ENCODE data around the gene STIM1. TPM values are rescaled to one million over a fixed set of nuclear protein-coding genes. Genes with fewer than 3 reads are reported as not detected.

The STIM1 gene
- total RNA-seq, 2 donors from 2014 or later, result 64.7 to 65.4 TPM

GRCh38 chr11:3826721-3827120 lies 28.7 kb upstream of the STIM1 start:
- intact Hi-C loops (cut with DNase I, micrococcal nuclease), result no loop called here
- DNase-seq, result no peak
- ATAC-seq, result no peak

GRCh38 chr11:3827434-3828186 lies 27.9 kb upstream of the STIM1 start:
- intact Hi-C loops (cut with DNase I, micrococcal nuclease), result no loop called here
- DNase-seq (no peak), ATAC-seq (no peak)

DNA sequence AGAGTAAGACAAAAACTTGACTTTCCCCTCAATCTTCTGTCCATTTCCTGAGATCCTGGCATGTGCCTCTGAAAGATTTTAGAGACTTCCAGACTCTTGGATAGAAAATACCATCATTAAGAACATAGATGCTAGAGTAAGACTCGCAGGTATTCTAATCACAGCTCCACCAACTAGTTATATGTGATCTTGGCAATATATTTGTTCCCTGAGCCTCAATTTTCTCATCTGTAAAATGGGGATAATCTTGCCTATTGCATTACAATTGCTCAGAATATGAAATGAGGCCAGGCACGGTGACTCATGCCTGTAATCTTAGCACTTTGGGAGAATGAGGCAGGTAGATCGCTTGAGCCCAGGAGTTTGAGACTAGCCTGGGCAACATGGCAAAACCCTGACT lies 25.4 kb upstream of the STIM1 start:
- ATAC-seq (no peak), DNase-seq (no peak)
- intact Hi-C loops (cut with DNase I, micrococcal nuclease), result no loop called here

DNA sequence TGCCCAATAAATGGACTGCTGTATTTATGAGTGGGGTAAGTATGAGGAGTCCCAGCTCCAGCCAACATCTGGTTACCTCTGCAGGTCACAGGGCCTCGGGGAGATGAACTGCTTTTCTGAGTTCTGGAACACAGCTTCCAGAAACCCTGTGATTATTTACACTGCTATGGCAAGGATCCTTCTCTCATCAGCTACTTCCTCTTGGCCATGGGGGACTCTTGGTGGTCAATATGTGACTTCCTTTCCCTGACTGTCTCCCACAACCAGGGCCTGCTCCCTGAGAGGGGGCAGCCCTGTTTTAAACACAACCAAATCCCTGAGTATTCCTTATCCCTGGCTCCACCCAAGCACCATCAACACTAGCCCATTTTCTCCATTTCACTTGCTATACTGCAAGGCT lies 24.7 kb upstream of the STIM1 start:
- DNase-seq (no peak), ATAC-seq (no peak)
- intact Hi-C loops (cut with DNase I, micrococcal nuclease), result no loop called here

GRCh38 chr11:3831378-3832239 lies 23.9 kb upstream of the STIM1 start:
- intact Hi-C loops (cut with DNase I, micrococcal nuclease), result no loop called here
- ATAC-seq (peak; percentile 8), DNase-seq (no peak)

DNA sequence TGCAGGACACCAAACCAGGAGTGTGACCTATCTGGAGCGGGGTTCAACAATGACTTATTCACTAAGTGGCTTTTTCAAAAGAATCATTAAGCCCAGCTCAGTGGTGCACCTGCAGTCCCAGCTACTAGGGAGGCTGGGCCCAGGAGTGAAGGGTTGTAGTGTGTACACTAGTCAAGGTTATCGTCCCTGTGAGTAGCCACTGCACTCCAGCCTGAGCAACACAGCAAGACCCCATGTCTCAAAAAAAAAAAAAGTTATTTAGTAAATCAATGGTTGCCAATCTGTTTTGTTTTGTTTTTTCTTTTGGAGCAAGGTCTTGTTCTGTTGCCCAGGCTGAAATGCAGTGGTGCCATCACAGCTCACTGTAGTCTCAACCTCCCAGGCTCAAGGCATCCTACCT lies 22.6 kb upstream of the STIM1 start:
- ATAC-seq, result no peak
- intact Hi-C loops (cut with DNase I, micrococcal nuclease), result no loop called here
- no peak for DNase-seq

GRCh38 chr11:3833449-3833848 lies 22.0 kb upstream of the STIM1 start:
- ATAC-seq, result no peak
- intact Hi-C loops (cut with DNase I, micrococcal nuclease), result no loop called here
- no peak for DNase-seq

- intact Hi-C loops (cut with DNase I, micrococcal nuclease), result no loop called here
- ATAC-seq (no peak), DNase-seq (no peak)
Observed at GRCh38 chr11:3834349-3834663, 21.2 kb upstream of the STIM1 start.

GRCh38 chr11:3834664-3835461 lies 20.6 kb upstream of the STIM1 start:
- intact Hi-C loops (cut with DNase I, micrococcal nuclease), result no loop called here
- DNase-seq, result peak; percentile 57 to 60
- ATAC-seq, result peak; percentile 70

GRCh38 chr11:3835751-3836150 lies 19.7 kb upstream of the STIM1 start:
- ATAC-seq (no peak), DNase-seq (no peak)
- intact Hi-C loops (cut with DNase I, micrococcal nuclease), result no loop called here

DNA sequence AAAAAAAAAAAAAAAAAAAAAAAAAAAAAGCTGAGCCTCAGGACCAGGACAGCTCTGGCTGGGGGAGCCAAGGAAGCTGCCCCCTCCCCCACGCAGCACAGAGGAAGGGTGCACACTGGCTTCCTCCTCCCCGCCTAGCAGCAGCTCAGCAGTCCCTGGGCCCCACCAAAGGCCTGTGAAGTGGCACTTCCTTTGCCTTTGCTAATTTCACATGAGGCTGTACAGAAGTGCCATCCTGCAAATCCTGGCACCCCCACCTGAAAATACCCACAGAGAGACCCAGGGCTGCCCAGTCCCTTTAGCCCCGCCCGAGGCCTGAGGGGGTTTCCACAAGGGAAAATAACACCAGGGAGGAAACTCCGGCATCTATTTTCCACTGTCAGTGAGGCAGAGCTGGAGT lies 18.6 kb upstream of the STIM1 start:
- no peak for ATAC-seq
- intact Hi-C loops (cut with DNase I, micrococcal nuclease), result no loop called here
- peak; percentile 50 to 61 for DNase-seq

DNA sequence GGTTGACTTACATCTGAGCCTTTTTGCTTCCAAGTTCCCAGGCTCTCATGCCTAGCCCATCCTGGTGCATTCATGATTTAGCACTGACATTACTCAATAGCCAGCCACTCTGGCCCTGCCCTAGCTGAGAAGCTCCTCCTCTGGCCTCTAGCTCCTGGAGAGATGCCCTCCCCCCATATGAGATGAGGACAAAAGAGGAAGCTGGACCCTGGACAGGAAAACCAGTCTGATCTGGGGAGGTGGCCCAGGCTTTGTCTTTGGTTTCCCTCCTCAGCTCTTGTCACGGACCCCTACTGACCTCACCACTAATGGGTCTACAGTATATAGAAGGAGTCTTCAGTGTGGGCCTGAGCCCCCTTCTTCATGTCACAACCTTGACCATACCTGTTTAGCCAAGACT lies 17.7 kb upstream of the STIM1 start:
- DNase-seq (peak; percentile 32 to 55), ATAC-seq (no peak)
- intact Hi-C loops (cut with DNase I, micrococcal nuclease), result no loop called here

DNA sequence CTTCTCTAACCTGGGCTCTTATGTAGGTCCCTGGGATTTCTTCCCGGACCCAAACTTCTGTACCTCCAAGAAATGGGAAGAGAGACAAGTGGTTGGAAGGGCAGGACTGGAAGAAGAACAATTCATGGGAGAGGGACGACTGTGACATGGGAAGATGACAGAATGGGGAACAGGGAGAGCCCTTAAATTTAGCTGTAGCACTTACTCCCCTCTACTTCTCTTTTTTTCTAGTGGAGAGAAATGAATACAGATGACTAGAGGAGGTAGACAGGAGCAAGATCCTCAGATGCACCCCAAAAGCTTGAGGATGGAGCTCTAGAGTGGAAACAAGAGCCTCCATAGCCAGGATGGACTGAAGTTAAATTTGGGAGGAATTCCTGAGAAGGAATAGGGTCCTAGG lies 17.0 kb upstream of the STIM1 start:
- intact Hi-C loops (cut with DNase I, micrococcal nuclease), result no loop called here
- DNase-seq (no peak), ATAC-seq (no peak)

DNA sequence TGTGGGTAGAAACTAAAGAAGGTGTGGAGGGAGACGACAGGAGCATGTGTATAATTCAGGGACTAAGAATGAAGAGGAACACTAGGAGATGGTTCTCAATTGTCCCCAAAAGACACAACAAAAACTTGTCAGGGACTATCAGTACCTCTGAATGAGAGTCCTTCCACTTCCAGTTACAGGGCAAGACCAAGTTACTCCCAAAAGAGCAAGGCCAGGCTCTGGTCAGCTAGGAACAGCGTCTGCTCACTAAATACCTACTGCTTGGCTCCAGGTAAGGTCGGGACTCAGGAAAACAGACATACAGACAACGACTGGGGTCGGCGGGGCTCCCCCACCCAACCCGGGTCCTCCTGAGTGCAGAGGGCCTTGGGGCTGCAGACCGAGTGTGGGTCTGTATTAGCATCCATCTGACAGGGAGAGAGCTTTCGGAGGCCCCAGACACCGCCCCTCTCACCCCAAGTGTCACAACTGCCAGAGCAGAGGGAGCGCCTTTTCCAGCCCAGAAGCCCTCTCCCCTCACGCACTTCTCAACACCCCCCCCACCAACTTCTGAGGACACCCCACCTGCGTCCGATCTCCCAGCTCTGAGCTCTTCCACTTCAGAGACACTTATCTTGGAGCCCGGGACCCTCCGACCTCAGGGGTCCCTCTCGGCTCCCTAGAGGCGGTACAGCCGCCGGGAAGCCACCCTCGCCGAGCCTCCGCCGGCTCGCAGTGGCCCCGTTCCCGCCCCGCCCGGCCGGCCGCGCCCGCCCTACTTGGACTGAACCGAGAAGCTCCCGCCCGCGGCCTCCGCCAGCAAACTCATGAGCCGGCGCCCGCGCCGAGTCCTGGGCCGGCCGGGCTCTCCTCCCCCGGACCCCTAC lies 15.2 kb upstream of the STIM1 start:
- ATAC-seq (peak; percentile 61), DNase-seq (peak; percentile 36 to 84)
- intact Hi-C loops (cut with DNase I, micrococcal nuclease), result no loop called here

- intact Hi-C loops (cut with DNase I, micrococcal nuclease), result no loop called here
- DNase-seq (peak; percentile 86 to 91), ATAC-seq (peak; percentile 82)
Observed at GRCh38 chr11:3840870-3841425, 14.5 kb upstream of the STIM1 start, which contains the start of gene RHOG. Gene RHOG (minus strand): TSS chr11:3840959. CDS start chr11:3828138, 12,821 bp downstream.

- DNase-seq, result peak; percentile 84 to 92
- peak; percentile 70 for ATAC-seq
- intact Hi-C loops (cut with DNase I, micrococcal nuclease), result no loop called here
Observed at GRCh38 chr11:3841426-3842350, 13.8 kb upstream of the STIM1 start.

- intact Hi-C loops (cut with DNase I, micrococcal nuclease), result no loop called here
- ATAC-seq (no peak), DNase-seq (no peak)
Observed at GRCh38 chr11:3843326-3843725, 12.1 kb upstream of the STIM1 start.

Data from left colon (tissue), 2 donors.